ENCODE results near the gene LRRC8D.

Gene LRRC8D

DNA sequence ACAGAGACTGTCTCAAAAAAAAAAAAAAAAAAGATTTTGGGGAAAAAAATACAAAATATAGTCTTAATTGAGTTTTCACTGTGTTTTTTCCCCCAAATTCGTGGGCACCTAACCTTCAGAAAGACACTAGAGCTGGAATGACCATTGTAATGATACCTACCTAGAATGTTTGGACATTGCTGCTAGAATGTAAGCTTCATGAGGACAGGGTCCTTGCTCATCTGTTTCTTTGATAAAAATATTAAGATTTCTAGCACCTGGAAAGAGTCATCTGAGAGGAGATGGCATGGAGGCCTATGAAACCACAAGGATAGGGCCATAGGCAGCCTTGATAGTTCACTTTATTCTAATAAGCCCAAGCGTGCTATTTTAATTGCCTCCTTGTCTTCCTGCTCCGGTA lies 6.5 kb downstream of the LRRC8D start:
- no peak for DNase-seq (ENCODE audit: low spot score)
- TF ChIP-seq, protein P1, sequence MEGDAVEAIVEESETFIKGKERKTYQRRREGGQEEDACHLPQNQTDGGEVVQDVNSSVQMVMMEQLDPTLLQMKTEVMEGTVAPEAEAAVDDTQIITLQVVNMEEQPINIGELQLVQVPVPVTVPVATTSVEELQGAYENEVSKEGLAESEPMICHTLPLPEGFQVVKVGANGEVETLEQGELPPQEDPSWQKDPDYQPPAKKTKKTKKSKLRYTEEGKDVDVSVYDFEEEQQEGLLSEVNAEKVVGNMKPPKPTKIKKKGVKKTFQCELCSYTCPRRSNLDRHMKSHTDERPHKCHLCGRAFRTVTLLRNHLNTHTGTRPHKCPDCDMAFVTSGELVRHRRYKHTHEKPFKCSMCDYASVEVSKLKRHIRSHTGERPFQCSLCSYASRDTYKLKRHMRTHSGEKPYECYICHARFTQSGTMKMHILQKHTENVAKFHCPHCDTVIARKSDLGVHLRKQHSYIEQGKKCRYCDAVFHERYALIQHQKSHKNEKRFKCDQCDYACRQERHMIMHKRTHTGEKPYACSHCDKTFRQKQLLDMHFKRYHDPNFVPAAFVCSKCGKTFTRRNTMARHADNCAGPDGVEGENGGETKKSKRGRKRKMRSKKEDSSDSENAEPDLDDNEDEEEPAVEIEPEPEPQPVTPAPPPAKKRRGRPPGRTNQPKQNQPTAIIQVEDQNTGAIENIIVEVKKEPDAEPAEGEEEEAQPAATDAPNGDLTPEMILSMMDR (IDR thresholded peaks at IDR 0.05; ENCODE audit: extremely low read depth, missing control alignments), result no peak

DNA sequence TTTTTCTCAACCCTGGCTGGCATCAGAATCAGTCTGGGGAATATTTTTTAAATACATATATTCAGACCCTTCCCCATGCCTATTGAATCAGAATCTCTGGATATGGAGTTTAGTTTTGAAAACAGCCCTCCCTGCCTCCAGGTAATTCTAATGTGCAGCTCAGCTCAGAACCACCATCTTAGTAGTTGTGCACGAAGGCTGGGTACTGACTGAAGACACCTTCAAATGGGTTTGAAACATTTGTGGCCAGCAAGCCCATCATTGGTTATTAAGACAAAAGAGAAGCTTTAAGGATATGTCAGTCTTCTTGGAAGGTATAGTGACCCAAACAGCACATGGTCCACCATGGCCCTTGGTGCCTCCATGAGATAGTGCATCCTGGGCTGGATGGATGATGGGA lies 7.1 kb downstream of the LRRC8D start:
- TF ChIP-seq, protein P1 (IDR thresholded peaks at IDR 0.05; ENCODE audit: extremely low read depth, missing control alignments), result no peak
- DNase-seq (ENCODE audit: low spot score), result no peak

DNA sequence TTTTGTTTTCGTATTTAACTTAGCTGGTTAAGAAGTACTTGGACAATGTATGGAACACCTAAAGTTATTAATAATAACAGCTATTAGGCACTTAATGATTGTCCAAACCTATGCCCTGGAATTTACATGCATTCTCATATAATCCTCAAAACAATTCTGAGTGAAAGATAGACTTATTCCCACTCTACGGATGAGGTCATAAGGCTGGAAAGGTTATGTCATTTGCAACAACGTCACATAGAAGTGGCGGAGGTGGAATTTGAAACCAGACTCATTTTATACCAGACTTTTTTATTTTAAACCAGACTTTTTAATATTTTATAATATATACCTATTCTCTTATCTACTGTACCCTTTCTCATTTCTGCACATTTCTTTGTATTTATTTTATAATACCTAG lies 8.4 kb downstream of the LRRC8D start:
- no peak for DNase-seq (ENCODE audit: low spot score)
- TF ChIP-seq, protein P1 (IDR thresholded peaks at IDR 0.05; ENCODE audit: extremely low read depth, missing control alignments), result no peak

DNA sequence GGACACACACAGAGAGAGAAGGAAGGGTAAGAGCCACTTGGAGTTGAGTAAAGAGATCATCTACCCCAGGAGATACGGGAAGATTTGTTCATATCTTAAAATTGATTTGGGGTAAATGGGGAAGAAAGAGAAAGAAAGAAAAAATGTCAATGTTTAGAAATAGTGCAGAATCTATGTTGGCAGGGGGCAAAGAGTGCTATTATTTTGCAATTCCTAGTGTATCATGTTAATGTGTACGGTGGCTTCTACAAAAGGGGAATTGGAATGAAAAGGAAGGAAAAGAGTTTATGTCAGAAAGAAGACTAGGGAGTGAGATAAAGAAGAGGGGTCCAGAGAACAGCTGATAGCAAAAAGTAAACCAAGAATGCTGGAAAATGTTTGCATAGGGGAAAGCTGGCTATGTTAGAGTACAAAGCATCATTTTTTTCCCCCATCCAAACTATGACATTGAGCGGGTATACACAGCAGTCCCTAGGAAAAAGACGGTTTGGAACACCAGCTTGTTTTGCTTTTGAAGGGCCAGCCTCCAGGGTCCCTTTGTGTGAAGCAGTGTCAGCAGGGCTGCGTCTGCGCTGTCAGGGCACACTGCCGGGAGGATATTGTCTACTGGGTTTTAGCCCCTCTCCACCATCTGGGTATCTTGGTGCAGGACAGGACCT lies 10.8 kb downstream of the LRRC8D start:
- no peak for DNase-seq (ENCODE audit: low spot score)
- TF ChIP-seq, protein P1 (IDR thresholded peaks at IDR 0.05; ENCODE audit: extremely low read depth, missing control alignments), result no peak

DNA sequence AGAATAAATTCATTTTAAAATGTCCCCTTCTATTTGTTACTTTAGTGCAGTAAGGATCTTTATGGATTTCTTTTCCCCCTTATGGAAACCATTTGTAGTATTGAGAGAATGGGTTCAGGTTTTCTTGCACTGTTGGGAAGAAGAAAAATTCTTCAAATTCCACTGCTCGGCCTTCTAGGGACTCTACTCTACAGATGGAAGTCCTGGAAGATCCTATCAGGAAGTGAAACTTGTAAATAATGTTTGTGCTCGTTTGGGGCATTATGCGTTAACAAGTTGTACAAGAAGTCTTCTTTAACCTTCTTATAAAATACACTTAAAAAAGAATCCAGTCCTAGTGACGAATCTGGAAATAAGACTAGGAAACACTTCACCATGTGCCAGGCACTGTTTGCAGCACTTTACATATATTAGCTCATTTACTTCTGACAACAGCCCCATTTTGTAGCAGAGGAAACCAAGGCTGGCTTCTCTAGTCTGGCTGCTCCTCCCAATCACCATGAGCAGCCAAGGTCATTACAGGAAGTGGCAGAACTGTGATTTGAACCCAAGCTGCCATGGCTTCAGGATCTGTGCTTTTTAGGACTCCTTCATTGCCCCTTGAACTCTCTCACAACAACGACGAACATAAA lies 11.8 kb downstream of the LRRC8D start:
- DNase-seq (ENCODE audit: low spot score), result no peak
- TF ChIP-seq, protein P1 (IDR thresholded peaks at IDR 0.05; ENCODE audit: extremely low read depth, missing control alignments), result no peak

DNA sequence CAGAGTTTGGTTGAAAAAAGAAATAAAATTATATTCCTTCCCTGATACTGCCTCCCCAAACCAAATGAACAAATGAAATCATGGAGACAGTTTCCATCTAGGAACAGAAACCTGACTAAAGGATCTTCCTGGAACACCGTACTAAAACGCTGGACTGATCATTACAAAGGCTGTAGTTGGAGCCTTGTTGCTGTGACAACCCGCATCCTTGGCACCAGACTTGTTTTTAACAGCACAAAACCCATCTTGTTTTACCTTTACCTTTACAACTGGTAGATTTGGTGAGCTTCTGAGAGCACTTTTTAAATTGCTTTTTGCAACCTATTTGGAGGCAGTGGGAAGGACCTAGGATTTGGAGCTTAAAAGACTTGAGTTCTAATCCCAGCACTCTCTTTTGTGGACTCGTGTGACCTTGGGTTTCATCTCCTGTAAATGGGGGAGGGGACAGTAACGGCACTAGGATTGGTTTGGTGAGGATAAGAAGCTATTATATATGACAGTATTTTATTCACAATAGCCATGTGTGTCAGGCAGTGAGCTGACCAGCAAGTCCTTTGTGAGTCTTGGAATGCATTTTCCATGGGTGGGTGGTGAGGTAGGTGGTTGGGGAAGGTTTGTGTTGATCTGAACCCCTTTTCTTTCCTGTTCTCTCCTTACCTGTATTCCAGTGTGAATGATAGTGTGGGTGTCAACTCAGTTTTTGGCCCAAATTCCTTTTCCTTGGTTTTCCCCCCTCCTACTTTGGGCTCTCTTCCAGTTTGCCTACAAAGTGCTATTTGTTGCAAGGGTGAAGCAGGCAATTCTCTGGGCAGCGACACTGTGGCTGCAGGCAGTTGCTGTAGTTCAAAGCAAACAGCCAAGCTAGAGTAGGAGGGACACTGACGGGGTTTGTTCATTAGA lies 12.6 kb downstream of the LRRC8D start:
- DNase-seq (ENCODE audit: low spot score), result no peak
- TF ChIP-seq, protein P1 (IDR thresholded peaks at IDR 0.05; ENCODE audit: extremely low read depth, missing control alignments), result no peak

Data from GM20000 (cell line).